Stimulated activated CD4-positive, alpha-beta T cell treated with anti-CD3 and anti-CD28 coated beads, TNF-alpha, amount 100 ng/mL, for 24 hours (primary cell): ENCODE results near the gene GCN1.

ENCODE experiments used
- DNase-seq, 3 experiments: peaks; one replicate each; pipeline ENCODE4 v3.0.0-alpha.2; 2020; ENCODE audit warnings: low read depth in 3 of 3

Gene GCN1

GRCh38 chr12:120140603-120141002 lies 53.9 kb downstream of the GCN1 start:
- no peak for DNase-seq

DNA sequence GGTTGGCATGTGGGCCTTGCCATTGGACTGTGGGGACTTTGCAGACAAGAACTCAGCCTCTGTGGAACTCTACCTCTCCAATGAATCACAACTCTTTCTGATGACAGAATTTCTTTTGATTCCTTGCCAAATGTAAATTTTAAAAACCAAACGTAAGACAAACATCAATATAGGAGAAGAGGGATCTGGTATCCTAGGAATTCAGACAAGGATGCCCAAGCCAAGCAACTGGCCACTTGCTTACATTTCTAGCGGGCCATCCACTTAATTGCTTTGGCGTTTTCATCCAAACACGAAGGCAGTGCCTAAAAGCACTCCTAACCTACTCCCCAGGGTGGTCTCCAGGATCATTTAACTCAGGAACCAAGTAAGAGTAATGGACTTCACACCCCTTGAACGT lies 54.6 kb downstream of the GCN1 start:
- DNase-seq: no peak

- DNase-seq: no peak
Observed at GRCh38 chr12:120138366-120138765, 56.1 kb downstream of the GCN1 start.

DNA sequence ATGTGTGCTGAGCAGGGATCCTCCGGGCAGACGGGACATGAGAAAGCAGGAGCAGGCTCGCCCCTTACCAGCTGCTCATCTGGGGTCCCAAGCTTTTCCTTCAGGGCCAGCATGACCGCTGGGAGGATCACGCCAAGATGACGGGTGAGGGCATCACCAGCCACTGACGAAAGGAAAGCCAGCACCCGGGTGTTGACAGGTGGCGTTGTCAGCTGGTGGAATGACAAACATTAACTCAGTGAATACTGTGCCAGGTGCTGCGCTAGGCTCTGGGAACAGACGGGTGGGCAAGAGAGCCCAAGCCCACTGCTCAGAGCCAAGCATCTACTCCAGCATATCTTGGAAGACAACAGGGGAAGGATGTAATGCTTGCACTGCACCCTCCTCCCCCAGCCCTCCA lies 56.7 kb downstream of the GCN1 start:
- no peak for DNase-seq

DNA sequence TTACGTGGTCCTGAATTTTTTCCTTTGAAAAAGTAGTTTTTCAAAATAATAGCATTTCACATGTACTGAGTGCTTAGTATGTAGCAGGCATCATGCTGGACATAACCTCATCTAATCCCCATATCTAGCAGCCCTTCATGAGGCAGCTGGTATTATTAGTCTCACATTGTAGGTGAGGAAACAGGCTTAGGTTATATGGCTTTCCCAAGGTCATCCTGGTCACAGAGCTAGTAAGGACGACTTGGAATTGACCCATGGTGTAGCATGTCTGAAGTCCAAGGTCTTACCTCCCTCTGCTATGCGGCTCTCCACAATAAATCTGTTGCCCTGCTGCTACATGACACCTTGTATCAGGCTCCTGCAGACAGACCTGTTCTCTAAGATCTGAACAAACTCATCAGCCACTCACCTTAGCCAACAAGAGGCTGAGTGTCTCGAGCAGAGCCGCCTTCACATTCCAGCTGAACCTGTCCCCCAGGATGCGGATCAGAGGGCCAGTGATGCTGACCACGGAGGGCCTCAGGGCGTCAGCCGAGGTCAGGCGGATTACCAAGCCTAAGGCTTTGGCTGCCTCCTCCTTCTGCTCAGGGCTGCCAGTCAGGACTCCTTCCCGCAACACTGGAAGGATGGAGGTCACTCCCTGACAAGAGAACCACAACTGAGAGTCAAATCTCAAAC lies 58.3 kb downstream of the GCN1 start:
- DNase-seq: no peak

DNA sequence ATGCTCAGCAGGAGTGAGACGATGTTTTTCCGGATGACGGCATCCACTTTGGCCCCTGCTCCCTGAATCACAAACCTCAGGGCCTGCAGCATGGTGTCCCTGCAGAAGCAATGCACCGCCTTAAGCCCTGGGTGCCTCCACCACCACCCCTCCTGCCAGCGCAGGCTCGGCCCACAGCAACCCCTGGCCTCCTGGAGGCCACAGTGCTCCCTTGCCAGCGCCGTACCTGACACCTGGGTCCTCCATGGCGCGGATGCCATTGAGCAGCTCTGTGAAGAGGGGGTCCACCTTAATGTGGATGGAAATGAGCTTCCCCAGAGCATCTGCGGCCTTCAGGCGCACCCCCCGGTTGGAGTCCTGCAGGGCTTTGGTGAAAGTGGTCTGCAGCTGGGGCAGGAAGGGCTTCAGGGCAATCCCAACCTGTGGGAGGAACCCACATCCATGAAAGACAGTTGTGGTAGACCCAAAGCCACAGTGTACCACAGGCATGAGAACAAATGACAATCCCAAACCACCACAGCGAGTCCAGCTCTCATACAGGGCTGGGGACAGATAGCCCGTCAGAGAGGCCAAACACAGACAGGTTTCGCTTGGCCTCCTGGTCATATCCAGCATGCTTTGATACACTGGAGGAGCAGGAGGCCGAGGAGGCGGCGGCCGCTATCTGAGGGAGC lies 60.1 kb downstream of the GCN1 start:
- no peak for DNase-seq

DNA sequence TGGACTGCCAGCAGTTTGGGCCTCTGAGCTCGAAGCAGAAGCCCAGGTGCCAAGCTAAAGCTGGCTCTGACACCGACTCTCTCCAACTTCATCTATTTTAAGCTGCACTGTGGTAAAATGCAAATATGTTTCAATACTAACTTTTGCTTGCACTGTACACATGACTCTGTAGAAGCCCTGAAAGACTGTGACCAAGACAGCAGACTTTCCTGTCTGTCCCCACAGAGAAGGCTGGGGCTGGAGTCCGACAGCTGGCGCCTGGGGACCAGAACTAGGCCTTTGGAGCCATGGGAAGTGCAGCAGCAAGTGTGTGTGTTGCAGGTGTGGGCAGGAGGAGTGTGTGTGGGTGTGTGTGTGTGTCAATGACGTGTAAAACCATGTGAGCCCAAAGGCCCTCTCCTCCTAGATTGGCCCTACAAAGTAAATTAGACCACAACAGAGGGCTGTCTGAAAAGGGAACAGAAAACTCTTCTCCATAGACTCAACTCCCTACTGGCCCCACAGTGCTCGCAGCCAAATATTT lies 61.6 kb downstream of the GCN1 start:
- DNase-seq: no peak

DNA sequence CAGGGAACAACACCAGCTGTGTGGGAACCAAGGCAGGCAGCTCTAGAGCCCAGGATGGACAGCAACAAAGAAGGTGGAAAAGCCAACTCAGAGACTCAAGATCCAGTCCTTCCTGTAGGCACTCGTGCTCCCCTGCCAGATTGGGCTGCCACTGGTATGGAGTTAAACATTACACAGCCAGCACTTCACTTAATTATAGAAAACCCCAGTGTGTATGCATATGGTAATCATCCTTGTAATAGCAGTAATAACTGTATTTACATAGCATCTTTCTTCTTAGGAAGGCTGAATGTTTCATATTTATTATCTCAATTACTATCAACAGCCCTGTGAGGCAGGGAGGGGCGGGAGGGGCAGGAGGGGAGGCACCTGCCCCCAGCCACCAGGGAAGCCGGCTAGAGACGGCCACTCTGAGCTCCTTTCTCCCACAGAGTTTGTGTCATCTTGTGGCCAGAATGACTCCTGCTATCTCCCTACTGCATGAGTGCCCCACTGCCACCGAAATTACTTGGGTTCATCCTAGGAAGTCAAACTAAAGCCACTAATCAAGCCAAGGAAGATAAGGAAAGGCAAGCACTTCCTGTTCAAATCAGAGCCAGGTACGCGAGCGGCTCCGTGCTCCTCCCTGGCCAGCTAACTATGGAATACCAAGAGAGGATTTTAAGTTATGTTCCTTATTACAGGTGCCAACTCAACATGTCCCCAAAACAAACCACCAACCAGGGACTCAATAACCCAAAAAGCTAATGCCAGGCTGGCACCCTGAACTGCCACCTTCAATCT lies 62.3 kb downstream of the GCN1 start:
- no peak for DNase-seq

GRCh38 chr12:120131116-120131515 lies 63.4 kb downstream of the GCN1 start:
- DNase-seq: no peak

DNA sequence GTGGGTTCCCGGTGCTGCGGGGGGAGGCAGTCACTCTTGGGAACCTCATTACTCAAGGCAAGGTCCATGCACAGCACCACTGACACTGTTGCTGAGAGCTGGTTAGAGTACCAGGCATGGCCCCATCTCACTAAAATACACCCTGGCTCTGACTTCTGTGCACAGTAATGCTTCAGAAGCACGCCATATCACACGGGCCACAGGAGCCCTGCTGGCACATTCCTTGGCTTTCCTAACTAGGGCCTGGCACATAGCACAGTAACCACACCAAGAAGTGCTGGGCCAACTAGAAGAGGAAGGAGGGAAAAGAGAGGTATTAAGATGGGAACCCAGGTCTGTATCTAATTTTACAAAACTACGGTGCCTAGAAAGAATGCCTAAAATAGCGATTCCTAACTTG lies 64.5 kb downstream of the GCN1 start:
- no peak for DNase-seq

DNA sequence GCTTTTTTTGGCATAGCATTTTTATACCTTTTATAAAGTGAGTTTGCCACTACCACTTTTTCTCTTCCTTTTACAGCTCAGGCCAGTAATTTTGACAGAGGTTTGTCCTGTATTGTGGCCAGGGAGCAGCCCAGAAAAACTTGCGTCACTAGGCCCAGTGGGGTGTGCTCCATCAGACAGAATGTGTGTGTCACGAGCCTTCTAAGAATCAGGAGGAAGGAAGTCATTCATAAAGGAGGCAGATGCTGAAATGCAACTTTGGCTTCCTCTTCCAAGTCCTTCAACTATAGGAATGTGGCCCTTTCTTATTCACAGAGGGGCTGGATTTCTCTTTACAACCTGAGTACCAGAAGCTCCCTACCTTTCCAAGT lies 67.9 kb downstream of the GCN1 start:
- no peak for DNase-seq

GRCh38 chr12:120125792-120126634 lies 68.5 kb downstream of the GCN1 start:
- no peak for DNase-seq

GRCh38 chr12:120125029-120125428 lies 69.5 kb downstream of the GCN1 start:
- DNase-seq: no peak

GRCh38 chr12:120121766-120122293 lies 72.7 kb downstream of the GCN1 start:
- no peak for DNase-seq

DNA sequence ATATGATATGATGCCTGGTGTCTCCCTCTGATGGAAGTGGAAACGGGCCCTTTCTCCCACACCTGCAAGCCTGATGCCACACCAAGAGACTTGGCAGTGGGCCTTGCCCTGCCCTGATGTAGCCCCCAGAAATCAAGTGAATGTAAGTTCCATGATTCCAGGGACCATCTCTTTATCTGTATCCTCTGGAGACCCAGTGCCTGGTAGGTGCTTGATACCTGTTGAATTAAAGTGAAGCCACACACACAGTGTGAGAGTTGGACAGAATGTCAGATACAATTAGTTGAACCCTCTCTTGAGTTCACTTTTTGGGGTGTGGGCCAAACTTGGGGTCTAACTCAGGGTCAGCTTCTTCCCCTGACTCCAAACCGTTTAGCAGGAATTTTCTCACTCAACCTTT lies 73.2 kb downstream of the GCN1 start:
- DNase-seq: no peak

- peak in 2 of 3 experiments; percentile 17 to 35 for DNase-seq
Observed at GRCh38 chr12:120119271-120119973, 75.1 kb downstream of the GCN1 start.

GRCh38 chr12:120118321-120119061 lies 76.0 kb downstream of the GCN1 start:
- DNase-seq: no peak

DNA sequence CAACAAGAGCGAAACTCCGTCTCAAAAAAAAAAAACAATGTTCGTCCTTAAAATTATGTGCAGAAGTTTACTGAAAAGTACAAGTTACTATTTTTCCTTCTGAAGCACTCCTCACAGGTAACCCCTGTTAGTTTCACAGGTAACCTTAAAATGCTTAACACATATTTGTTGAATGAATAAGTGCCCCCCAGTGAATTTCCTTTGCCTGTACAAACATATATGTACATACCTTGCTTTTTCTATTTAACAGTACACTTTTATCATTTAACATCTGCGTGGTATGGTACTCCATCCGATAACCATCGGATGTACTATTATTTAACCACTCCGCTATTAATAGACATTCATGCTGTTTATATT lies 76.6 kb downstream of the GCN1 start:
- DNase-seq: no peak

DNA sequence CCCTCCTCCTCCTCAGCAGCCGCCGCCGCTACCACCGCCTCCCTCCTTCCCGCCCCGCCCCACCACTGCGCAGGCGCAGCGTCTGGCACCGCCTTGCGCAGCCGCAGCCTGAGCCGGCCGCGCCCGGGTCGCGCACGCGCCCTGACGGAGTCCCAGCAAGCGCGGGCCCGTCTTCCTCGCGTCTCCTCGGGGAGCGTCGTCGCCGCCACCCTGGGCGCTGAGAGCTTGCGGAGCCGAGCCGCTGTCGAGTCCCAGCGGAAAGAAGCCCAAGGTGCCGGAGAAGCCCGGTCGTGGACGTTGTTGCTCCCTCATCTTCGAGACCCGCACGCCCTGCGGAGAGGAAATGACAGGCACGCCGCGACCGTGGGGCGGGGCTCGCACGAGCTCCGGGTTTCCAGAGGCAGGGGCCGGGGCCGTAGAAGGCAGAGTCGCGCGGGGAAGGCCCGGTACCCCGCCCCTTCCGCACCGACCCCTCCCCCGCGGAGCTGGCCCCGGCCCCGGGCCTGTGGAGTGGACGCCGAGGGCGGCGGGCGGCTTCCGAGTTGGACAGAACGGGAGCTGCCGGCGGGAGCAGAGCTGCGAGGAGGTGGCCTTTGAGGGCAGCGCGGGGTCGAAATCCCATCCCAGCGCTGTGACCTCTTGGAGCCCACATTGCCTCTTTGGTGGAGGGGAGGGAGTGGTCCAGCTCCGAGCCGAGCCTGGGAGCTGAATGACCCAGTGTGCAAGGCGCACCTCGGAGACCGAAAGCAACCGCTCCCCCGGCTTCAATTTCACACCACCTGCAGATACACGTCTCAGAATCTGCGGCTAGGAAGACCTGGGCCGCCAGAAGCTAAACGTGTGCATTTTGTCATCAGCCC lies 77.5 kb downstream of the GCN1 start:
- peak; percentile 94 to 98 (median 97) for DNase-seq
